ENCODE data around the gene METAP1.
"Not testable (repeated sequence)": the region's sequence is repeated elsewhere in the genome, so short reads cannot be mapped to it uniquely, and the experiment has no call there.

The METAP1 gene

DNA sequence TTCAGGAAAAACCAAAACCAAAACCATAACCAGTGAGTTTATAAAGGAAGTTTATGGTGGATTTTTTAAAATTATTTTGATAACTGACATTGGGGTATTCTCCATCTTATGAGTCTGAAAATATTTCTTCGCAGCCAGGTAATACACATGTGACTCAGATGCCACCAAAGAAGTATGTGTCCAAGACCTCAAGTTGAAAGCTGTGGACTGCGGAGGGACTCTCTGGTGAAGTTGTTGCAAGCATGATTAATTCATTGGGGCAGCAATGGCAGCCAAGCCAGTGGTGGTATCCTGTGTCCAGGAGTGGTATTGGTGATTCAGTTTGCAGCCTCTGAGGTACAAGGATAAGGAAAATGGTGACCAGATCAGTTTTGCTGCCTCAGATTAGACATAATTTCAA is 107.1 kb downstream of the METAP1 start:
- Histone ChIP-seq H3K4me1 (ENCODE audit: control insufficient read depth, insufficient read depth, low read length) (peaks cover 41% of the 10 kb centered on the region), H3K36me3 (ENCODE audit: control insufficient read depth, insufficient read depth, low read length, severe bottlenecking) (no peaks in the 10 kb centered on the region), H3K27me3 (replicated peaks; ENCODE audit: control insufficient read depth, insufficient read depth, low read length) (no peaks in the 10 kb centered on the region), H3K9ac (ENCODE audit: low read length) (no peak overlapping the region), H3K4me3 (ENCODE audit: low read length) (no peak overlapping the region), H3K9me3 (ENCODE audit: control insufficient read depth, low read length) (no peaks in the 10 kb centered on the region)
- DNase-seq (ENCODE audit: low read depth): no peak

DNA sequence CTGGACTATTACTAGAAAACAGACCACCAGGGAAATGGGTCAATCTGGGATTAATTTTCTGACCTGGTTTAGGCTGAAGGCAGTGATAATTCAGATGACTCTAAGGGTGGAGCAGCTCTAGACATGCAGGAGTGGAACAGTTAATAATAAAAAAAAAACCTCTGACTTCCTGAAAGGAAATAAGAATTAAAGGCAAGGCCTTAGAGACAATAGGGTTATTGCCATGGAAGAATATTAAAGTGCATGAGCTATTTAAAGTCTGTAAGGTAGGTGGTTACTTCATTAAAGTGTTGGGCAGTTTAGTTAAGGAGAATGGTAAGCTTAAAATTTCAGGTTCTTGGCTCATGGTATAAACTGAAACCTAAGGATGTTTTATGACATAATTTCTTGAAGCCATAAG is 107.6 kb downstream of the METAP1 start:
- H3K9me3 ChIP-seq (ENCODE audit: control insufficient read depth, low read length): no peaks in the 10 kb centered on the region
- peaks cover 41% of the 10 kb centered on the region for H3K4me1 ChIP-seq (ENCODE audit: control insufficient read depth, insufficient read depth, low read length)
- DNase-seq (ENCODE audit: low read depth): no peak
- H3K36me3 ChIP-seq (ENCODE audit: control insufficient read depth, insufficient read depth, low read length, severe bottlenecking): no peaks in the 10 kb centered on the region
- H3K9ac ChIP-seq (ENCODE audit: low read length): peak overlapping the region; percentile 35
- H3K27me3 ChIP-seq (replicated peaks; ENCODE audit: control insufficient read depth, insufficient read depth, low read length): no peaks in the 10 kb centered on the region
- H3K4me3 ChIP-seq (ENCODE audit: low read length): no peak overlapping the region

- H3K9me3 ChIP-seq (ENCODE audit: control insufficient read depth, low read length): no peaks in the 10 kb centered on the region
- H3K27me3 ChIP-seq (replicated peaks; ENCODE audit: control insufficient read depth, insufficient read depth, low read length): no peaks in the 10 kb centered on the region
- DNase-seq (ENCODE audit: low read depth): peak; percentile 53
- H3K4me3 ChIP-seq (ENCODE audit: low read length): peak overlapping the region; percentile 6
- H3K9ac ChIP-seq (ENCODE audit: low read length): peak overlapping the region; percentile 35
- H3K36me3 ChIP-seq (ENCODE audit: control insufficient read depth, insufficient read depth, low read length, severe bottlenecking): no peaks in the 10 kb centered on the region
- H3K4me1 ChIP-seq (ENCODE audit: control insufficient read depth, insufficient read depth, low read length): peaks cover 41% of the 10 kb centered on the region
Measured at GRCh38 chr4:99104153-99104552, 108.6 kb downstream of the METAP1 start.

- H3K4me1 ChIP-seq (ENCODE audit: control insufficient read depth, insufficient read depth, low read length); H3K27me3 ChIP-seq (replicated peaks; ENCODE audit: control insufficient read depth, insufficient read depth, low read length); H3K9ac ChIP-seq (ENCODE audit: low read length); H3K4me3 ChIP-seq (ENCODE audit: low read length); H3K36me3 ChIP-seq (ENCODE audit: control insufficient read depth, insufficient read depth, low read length, severe bottlenecking); DNase-seq (ENCODE audit: low read depth); H3K9me3 ChIP-seq (ENCODE audit: control insufficient read depth, low read length): not testable (repeated sequence)
Measured at GRCh38 chr4:99109286-99109685, 113.8 kb downstream of the METAP1 start.

Data from adipocyte (in vitro differentiated cells).